Measurements from ENCODE around the gene KCNJ4. TPM values are rescaled to one million over a fixed set of nuclear protein-coding genes. Genes with fewer than 3 reads are reported as not detected.

KCNJ4 gene
- total RNA-seq, 1 experiment from 2014 or later: not detected

DNA sequence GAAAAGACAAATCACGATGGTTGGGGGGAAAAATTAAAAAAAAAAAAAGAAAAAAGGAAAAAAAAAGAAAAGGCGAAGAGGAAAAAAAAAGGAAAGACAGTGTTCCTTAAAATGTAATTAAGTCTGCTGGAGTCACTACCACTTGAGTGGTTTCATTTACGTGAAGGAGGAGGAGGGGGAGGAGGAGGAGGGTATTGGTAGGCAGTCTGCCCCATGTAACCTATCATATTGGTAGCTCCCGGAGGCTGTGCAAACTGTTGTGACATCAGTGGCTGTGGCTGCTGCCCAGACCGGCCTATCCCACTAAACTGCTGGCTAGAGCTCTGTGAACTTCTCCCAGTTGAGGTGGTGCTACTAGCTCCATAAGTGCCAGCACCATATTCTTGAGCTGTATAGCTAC is 30.8 kb upstream of the KCNJ4 start:
- CTCF ChIA-PET: interaction anchor here (0.7 kb wide), 1 partner anchor 43 kb away, joined by 7 read pairs; no protein-coding TSS in a partner anchor
- Mint-ChIP-seq H3K9me3 (ENCODE audit: low read depth, unreplicated experiment) (no peaks in the 10 kb centered on the region), H3K36me3 (ENCODE audit: insufficient read depth, unreplicated experiment) (peaks cover 93% of the 10 kb centered on the region), H3K4me3 (ENCODE audit: low read depth, unreplicated experiment) (no peak overlapping the region), H3K27me3 (ENCODE audit: unreplicated experiment) (no peaks in the 10 kb centered on the region), H3K27ac (ENCODE audit: unreplicated experiment) (no peak overlapping the region), H3K4me1 (ENCODE audit: low read depth, unreplicated experiment) (no peaks in the 10 kb centered on the region)
- intact Hi-C loops (cut with micrococcal nuclease; ENCODE audit: unreplicated experiment): no loop called here
- no peak for DNase-seq
- BruUV-seq (replicated peaks): no TSS peak
- TF ChIP-seq, protein P1, sequence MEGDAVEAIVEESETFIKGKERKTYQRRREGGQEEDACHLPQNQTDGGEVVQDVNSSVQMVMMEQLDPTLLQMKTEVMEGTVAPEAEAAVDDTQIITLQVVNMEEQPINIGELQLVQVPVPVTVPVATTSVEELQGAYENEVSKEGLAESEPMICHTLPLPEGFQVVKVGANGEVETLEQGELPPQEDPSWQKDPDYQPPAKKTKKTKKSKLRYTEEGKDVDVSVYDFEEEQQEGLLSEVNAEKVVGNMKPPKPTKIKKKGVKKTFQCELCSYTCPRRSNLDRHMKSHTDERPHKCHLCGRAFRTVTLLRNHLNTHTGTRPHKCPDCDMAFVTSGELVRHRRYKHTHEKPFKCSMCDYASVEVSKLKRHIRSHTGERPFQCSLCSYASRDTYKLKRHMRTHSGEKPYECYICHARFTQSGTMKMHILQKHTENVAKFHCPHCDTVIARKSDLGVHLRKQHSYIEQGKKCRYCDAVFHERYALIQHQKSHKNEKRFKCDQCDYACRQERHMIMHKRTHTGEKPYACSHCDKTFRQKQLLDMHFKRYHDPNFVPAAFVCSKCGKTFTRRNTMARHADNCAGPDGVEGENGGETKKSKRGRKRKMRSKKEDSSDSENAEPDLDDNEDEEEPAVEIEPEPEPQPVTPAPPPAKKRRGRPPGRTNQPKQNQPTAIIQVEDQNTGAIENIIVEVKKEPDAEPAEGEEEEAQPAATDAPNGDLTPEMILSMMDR (IDR thresholded peaks at IDR 0.05; ENCODE audit: unreplicated experiment): no peak

DNA sequence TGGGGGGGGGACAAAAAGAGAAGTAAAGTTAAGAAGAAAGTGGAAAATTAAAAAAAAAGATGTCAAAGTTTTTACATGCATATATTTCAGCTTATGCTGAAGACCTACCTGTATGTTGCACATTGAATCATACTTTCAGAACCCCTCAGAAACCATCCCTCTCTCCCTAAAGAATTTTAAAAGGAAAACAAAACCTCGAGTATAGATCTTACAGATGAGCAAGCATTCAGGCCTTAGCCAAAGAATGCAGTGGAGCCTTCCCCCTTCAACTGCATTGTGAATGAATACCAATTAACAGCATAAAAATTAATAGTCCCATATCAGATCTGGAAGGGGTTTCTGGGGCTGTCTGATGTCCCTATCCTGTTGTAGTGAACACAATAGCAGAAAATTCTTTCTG is 29.2 kb upstream of the KCNJ4 start:
- Mint-ChIP-seq H3K27me3 (ENCODE audit: unreplicated experiment) (no peaks in the 10 kb centered on the region), H3K9me3 (ENCODE audit: low read depth, unreplicated experiment) (no peaks in the 10 kb centered on the region), H3K4me1 (ENCODE audit: low read depth, unreplicated experiment) (no peaks in the 10 kb centered on the region), H3K4me3 (ENCODE audit: low read depth, unreplicated experiment) (no peak overlapping the region), H3K27ac (ENCODE audit: unreplicated experiment) (peak overlapping the region; percentile 71), H3K36me3 (ENCODE audit: insufficient read depth, unreplicated experiment) (peaks cover 93% of the 10 kb centered on the region)
- no TSS peak for BruUV-seq (replicated peaks)
- TF ChIP-seq, protein P1 (IDR thresholded peaks at IDR 0.05; ENCODE audit: unreplicated experiment): no peak
- CTCF ChIA-PET: no interaction called here
- no peak for DNase-seq
- intact Hi-C loops (cut with micrococcal nuclease; ENCODE audit: unreplicated experiment): no loop called here

DNA sequence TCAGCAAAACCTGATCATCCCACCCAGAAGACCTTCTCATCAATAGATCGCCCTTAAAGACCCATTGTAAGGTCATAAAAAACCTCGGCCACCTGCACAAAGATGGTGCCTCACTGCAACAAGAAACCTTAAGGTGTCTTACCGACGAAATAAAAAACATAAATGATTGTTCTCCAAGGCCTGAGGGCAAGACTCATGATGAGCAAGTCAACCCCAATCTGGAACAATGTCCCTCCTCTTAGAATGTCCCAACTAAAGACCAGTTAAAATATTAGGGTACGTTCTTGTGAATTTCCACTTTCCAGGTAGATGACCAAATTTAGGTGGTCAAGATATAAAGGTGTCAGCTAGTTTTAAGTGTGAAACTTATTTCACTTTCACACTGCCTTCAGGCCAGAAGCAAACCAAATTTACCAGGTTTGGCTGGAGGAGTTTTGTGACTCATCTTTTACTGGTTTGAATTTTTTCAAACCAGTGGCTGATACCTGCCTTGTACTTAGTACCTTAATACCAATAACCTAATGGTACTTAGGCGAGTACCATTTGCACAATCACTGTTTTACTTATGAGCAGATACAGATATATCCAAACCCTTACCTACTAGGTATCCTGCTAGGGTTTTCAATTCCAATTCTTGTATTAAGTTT is 27.8 kb upstream of the KCNJ4 start:
- Mint-ChIP-seq H3K4me1 (ENCODE audit: low read depth, unreplicated experiment) (no peaks in the 10 kb centered on the region), H3K9me3 (ENCODE audit: low read depth, unreplicated experiment) (no peaks in the 10 kb centered on the region), H3K36me3 (ENCODE audit: insufficient read depth, unreplicated experiment) (peaks cover 93% of the 10 kb centered on the region), H3K4me3 (ENCODE audit: low read depth, unreplicated experiment) (no peak overlapping the region), H3K27ac (ENCODE audit: unreplicated experiment) (peak overlapping the region; percentile 12), H3K27me3 (ENCODE audit: unreplicated experiment) (no peaks in the 10 kb centered on the region)
- CTCF ChIA-PET: no interaction called here
- intact Hi-C loops (cut with micrococcal nuclease; ENCODE audit: unreplicated experiment): no loop called here
- TF ChIP-seq, protein P1 (IDR thresholded peaks at IDR 0.05; ENCODE audit: unreplicated experiment): no peak
- no peak for DNase-seq
- TSS peak; percentile 55 for BruUV-seq (replicated peaks)

DNA sequence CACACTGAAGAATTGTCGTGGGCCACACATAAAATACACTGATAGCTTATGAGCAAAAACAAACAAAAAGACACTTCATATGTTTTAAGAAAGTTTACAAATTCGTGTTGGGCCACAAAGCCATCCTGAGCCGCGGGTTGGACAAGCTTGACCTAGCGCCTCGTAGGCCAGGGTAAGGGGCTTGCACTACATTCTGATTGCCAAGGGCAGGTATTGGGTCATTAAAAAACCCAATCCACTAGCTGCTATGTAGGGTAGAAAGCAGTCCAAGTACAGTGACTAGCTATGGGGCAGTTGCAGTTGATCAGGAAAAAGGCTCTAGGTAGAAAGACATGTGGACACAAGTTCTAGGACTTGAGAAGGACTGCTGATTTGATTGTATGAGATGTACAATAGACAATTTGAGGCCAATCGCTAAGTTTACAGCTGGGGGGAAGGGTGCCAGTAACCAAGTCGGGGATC is 26.9 kb upstream of the KCNJ4 start:
- no TSS peak for BruUV-seq (replicated peaks)
- CTCF ChIA-PET: no interaction called here
- DNase-seq: no peak
- Mint-ChIP-seq H3K4me3 (ENCODE audit: low read depth, unreplicated experiment) (no peak overlapping the region), H3K36me3 (ENCODE audit: insufficient read depth, unreplicated experiment) (peaks cover 100% of the 10 kb centered on the region), H3K27me3 (ENCODE audit: unreplicated experiment) (no peaks in the 10 kb centered on the region), H3K9me3 (ENCODE audit: low read depth, unreplicated experiment) (no peaks in the 10 kb centered on the region), H3K27ac (ENCODE audit: unreplicated experiment) (peak overlapping the region; percentile 12), H3K4me1 (ENCODE audit: low read depth, unreplicated experiment) (no peaks in the 10 kb centered on the region)
- TF ChIP-seq, protein P1 (IDR thresholded peaks at IDR 0.05; ENCODE audit: unreplicated experiment): no peak
- intact Hi-C loops (cut with micrococcal nuclease; ENCODE audit: unreplicated experiment): no loop called here

All from Calu3 (cell line).